HG03432 (cell line): ENCODE measurements around the gene CTSW.

ENCODE experiments used
- ATAC-seq: cut with Tn5 transposase; IDR thresholded peaks from one replicate; pipeline ENCODE4 v1.9.1; 2021; ENCODE audit warnings: mild to moderate bottlenecking, moderate library complexity; ENCODE audit not compliant: unreplicated experiment

Gene CTSW

GRCh38 chr11:65900125-65900898 lies 20.7 kb downstream of the CTSW start, which contains the start of gene FOSL1:
TSS of gene FOSL1 (minus strand) at chr11:65900388. CDS start at chr11:65900339, 49 bp downstream.
- peak; percentile 78 for ATAC-seq

GRCh38 chr11:65900899-65901180 lies 21.2 kb downstream of the CTSW start:
- no peak for ATAC-seq

GRCh38 chr11:65903068-65903481 lies 23.4 kb downstream of the CTSW start:
- ATAC-seq: no peak

GRCh38 chr11:65903715-65904114 lies 24.1 kb downstream of the CTSW start:
- no peak for ATAC-seq

GRCh38 chr11:65906602-65907001 lies 27.0 kb downstream of the CTSW start:
- no peak for ATAC-seq

GRCh38 chr11:65907878-65908277 lies 28.2 kb downstream of the CTSW start:
- no peak for ATAC-seq

- ATAC-seq: no peak
These were observed 32.3 kb downstream of the CTSW start for GRCh38 chr11:65911682-65912568.

- ATAC-seq: no peak
These were observed 33.2 kb downstream of the CTSW start for GRCh38 chr11:65912845-65913244.

GRCh38 chr11:65915101-65915820 lies 35.6 kb downstream of the CTSW start:
- no peak for ATAC-seq

- ATAC-seq: no peak
These were observed 36.2 kb downstream of the CTSW start for GRCh38 chr11:65915821-65916251.

GRCh38 chr11:65916391-65916790 lies 36.8 kb downstream of the CTSW start:
- ATAC-seq: no peak

- ATAC-seq: no peak
These were observed 37.4 kb downstream of the CTSW start for GRCh38 chr11:65917077-65917433.

- ATAC-seq: no peak
These were observed 38.0 kb downstream of the CTSW start for GRCh38 chr11:65917434-65918210.

GRCh38 chr11:65918211-65919140 lies 38.8 kb downstream of the CTSW start, which contains the start of gene C11orf68:
TSS of gene C11orf68 (minus strand) at chr11:65919062. CDS start at chr11:65919031, 31 bp downstream.
- peak; percentile 56 for ATAC-seq

GRCh38 chr11:65919141-65919572 lies 39.5 kb downstream of the CTSW start, which contains the start of gene DRAP1:
TSS of gene DRAP1 (plus strand) at chr11:65919426. CDS start at chr11:65919502, 76 bp downstream.
- ATAC-seq: peak; percentile 81

- ATAC-seq: peak; percentile 42
These were observed 40.1 kb downstream of the CTSW start for GRCh38 chr11:65919573-65920371.

GRCh38 chr11:65920372-65920802 lies 40.8 kb downstream of the CTSW start:
- no peak for ATAC-seq

GRCh38 chr11:65921033-65921555 lies 41.5 kb downstream of the CTSW start:
- ATAC-seq: no peak
